DMS114 treated with DMSO at 0.1 percent for 48 hours (cell line): Measurements from ENCODE around the gene HECW1.

Experiments
- DNase-seq: peaks from one replicate; lab custom pipeline; 2025; ENCODE audit not compliant: unreplicated experiment; lab: John Stamatoyannopoulos, UW

HECW1 gene

DNA sequence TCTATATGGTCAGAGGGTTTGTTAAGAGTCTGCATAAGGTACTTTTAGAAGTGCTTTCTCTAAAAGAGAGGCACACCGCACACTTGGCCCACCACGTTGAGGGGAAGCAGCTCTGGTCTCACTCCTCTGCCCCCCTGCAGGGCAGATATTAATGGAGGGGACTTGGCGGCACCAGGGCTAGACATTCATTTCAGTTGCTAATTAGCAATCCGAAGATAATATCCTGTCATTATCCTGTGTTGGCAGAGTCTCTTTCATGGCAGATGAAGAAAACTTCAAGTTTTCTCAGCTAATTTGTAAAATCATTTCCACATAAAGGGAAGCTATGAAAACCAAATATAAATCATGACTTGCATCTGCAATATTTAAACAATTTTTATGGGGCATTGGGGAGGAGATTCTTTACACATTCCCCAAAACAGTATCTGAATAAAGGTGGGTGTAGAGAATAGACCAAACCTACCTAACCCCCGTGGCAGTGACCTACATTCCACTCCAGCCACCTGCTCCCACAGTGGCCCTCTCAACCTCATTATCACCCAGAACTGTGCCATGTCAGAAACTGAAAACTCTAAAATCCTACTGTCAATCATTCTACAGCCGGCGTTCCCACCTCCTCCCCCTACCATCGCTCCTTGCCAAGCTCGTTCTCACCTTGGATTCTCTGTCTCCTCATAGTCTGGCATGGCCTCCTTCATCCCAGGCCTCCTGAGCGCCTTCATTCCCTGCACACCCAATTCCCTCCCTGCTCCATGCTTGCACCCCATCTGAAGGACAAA, 416.3 kb downstream of the HECW1 start:
- DNase-seq: no peak

DNA sequence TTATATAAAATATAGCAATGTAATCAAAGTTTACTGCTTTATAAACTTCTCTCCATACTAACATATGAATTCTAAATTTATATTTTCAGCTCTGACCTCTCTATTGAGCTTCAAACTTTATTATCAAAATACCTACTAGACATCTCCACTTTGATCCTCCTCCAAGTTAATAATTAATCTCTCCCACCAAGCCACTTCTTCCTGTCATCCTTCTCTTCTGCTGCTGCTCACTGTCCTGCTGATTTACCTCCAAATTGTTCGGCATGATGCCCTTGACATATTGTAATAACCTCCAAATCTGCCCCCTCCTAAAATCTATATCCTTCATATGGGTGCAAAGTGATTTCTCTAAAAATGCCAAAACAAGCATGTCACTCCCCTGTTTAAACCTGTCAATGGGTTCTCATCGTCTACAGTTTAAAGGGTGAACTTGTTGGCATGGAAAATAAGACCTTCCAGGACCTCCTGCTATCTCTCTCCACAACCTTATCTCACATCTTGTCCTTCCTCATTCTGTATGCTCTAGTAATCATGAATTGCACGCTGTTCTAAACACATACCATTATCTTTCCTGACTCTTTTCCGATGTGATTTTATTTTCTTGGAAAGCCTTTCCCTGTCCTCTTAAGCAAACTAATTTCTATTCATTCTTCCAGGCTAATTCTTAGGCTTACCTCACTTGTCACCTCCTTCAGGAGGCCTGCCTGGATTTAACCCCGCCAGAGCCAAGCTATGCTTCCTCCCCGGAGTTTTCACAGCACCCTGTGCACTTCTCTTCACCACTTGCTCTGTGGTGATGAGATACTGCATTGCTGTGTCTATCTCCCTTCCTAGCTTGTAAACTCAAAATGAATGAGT, 418.3 kb downstream of the HECW1 start:
- no peak for DNase-seq

DNA sequence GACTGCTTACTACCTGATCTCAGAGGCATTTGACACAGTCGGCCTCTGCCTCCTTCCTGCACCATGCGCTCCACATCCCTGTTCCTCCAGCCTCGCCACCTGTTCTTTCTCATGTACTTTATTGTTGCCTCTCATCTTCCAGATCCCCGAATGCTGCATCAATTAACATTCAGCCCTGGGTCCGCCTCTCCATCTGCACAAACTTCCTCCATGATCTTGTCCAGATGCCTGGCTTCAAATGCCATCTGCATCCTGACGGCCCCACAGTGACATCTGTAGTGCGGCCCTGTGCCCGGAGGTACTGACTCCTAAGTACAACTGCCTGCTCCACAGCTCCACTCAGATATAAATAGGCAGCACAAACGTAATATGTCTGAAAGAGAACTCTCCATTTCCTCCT, 419.3 kb downstream of the HECW1 start:
- no peak for DNase-seq

DNA sequence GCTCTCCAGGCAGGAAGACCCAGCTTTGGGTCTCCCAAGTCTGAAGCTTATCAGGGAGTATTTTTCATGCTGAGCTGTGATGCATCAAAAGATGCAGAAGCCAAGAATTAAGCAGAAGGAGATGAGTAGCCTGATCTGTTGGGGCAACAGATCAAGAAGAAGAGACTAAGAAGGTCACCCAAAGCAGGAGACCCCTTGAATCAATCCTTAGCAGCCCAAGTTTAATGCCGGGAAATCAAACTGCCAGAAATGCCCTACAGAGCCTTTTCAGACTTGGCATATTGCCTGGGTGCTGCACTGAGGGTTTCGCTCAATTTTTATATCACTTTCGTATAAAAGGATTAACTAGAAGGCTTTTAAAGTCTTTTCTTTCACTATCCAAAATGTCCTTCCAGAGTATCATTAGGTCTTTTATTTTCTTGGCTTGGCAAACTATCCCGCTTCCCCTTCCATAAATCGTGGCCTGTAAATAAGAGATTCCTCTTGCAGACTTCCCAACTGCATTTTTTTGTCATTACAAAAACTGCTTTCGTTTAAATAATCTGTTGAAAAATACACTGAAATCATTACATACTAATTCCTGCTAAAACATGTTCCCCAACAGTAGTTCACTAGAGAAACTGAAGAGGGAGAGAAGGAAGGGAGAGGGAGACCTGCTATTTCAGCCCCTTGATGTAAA, 421.5 kb downstream of the HECW1 start:
- no peak for DNase-seq

DNA sequence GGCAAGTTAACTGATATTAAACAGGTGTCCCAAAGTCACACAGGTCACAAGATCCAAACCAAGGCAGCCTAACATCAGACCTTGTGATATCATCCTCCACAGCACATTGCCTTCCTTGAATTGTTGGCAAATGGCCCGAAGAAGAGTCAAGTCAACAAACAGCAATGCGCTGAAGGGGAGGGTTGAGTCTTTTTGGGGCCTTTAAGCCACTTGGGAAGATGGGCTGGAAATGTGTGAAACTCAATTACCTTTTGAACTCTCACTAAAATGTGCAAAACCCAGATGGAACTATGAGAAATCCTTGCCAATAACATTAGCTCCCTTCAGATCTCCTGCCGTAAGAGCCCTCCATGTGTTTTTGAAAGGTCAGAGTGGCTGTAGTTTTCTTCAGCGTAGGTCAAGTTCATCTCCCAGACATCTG, 422.6 kb downstream of the HECW1 start:
- no peak for DNase-seq

DNA sequence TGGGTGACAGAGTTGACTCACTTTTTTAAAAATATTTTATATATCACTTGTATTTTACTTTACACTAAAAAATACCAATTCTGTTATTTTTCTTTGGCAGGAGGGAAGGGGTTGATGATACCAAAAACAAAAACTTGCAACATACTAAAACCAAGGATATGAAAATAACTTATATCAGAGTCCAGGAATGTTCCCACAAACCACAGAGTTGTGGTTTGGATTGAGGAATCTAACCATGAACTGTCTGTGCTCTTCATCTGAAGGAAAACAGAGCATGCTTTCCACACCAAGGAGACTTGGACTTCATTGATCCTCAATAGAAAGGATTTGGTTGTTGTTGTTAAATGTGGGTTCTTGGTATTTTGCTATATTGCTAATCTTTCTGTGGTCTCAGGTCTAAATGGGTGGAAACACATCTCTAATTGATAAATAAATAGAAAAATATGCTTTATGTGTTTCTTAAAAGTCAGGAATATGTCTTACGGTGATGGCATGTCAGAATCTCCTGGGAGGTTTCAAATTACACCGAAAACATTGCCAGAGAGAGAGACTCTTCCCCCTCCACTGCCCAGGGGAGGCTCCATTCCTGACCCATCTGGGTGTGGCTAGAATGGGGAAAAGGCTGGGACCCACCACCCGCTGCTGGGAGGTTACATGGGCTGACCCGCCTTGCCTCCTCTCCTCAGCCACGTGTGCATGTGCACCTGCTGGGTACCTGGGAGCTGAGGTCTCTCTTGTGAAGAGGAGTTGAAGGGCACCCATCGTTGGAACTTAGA, 423.6 kb downstream of the HECW1 start:
- no peak for DNase-seq

DNA sequence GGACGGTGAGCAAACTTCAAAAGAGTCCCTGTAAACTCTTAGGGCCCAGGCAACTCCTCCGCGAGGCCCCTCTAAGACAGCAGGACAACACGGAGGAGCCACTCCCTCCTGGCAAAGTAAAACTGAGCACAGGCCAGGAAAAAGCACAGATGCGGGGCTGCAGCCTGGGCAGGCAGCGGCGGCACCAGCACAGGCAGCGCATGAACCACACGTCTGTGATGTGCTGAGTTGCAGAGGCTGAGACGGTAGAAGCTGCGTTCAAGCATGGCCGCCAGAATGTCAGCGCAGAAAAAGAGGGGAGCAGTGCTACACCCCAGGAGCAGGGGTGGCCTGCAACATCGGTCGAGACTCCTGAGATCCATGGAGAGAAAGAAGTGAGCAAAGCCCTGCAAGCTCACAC, 424.3 kb downstream of the HECW1 start:
- no peak for DNase-seq

DNA sequence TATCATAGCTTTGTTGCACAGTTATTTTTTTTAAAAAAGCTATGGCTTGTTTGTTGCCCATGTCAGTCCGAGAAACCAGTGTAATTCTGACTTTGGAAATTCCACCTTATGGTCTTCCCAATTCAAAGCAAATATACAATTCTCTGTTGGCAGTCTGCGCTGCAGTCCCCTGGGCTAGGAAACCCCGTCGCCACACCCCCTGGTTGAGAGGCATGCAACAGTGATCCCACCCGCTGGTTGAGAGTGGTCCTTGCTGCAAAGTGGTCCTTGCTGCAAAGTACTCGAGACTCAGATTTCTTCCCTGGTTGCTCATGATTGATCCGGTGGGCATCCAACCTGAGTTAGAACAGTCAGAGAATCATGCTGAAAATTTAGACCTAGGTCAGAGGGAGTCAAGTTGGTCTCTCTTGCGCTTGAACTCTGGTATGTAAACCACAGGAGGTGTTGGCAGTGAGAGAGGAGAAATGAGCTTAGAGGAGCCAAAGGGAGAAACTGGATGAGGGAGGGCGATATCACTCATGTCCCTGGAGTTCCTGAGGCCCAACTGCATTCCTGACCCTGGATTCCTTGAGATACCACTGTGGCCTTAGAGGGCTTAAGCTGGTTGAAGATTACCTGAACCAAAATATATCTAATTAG, 425.4 kb downstream of the HECW1 start:
- DNase-seq: no peak

DNA sequence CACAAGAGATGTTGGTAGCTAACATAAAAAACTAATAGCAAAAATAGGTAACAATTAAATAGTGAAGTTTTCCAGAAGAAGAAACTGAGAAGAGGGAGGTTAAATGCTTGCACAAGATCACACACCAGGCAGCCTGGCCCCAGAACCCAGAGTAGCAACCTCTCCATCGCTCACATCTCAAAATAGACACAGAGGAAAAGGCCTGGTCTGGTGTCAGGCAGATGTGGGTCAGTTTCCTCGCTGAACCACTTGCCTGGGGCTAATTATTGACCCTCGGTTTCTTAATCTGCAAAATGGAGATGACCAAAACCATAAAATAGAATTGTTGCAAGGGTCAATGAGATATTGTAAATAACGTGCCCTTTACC, 425.9 kb downstream of the HECW1 start:
- DNase-seq: no peak

DNA sequence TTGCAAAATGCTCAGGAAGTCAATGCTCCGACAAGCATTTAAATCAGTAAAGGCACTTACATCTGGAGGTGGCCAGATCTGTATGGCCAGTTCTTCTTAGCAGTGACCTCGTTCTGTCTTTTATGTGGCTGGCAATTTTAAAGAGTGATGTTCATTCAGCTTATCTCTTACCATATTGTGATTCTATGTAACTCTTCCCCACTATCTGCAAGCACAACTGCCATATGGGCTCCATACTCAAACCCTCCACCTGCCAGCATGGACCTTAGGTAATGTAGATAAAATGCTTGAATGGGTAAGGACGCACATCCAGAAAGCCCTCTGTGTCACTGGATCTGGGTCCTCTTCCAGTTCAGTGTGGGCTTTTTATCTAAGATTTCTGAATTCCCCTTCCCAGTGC, 428.0 kb downstream of the HECW1 start:
- no peak for DNase-seq

DNA sequence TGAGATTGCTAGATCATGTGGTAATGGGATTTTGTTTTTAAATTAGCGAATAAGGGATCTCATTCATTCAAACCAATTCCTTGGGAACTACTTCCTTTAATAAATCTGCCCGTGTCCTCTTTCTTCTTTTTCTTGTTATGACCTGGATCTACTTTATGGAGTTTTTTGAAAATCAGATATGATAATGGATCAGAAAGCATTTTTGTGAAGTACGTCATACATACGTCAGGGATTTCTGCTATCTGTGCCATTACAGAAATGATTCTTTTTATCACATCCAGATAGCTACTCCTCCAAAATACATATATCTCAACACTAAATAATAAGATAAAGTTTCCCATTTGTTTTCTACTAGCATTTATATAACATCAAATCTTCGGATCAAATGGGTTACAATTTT, 430.3 kb downstream of the HECW1 start:
- no peak for DNase-seq

DNA sequence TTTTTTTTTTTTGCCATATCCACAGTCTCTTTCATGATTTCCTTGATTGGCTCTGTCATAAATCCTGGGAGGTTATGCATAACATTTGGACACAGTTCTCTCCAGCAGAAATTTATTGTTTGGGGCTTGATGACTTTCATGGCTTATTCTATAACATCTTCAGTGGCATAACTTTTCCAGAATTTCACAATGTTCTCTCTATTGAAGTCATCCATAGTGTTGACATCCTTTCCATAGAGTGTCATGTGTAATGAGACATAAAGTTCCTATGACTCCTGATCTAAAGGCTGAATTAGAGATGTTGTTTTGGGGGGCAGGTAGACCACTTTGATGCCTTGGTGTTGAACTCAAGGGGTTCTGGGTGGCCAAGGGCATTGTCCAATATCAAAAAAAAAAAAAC, 433.8 kb downstream of the HECW1 start:
- DNase-seq: no peak

DNA sequence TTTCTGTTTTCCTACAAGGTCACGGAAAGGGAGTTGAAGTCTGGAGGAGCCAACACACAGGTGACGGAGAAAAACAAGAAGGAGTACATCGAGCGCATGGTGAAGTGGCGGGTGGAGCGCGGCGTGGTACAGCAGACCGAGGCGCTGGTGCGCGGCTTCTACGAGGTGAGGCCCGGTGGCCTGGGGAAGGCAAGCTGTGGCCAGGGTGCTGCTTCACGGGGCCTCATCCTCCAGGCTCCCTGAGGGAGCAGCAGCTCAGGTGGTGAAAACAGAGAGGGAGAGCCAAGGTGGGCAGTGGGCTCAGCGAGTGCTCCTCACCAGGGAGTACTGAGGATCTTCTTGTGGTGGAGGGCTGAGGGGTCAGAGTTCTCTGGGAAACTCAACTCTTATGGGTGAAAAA, 438.0 kb downstream of the HECW1 start:
- no peak for DNase-seq

DNA sequence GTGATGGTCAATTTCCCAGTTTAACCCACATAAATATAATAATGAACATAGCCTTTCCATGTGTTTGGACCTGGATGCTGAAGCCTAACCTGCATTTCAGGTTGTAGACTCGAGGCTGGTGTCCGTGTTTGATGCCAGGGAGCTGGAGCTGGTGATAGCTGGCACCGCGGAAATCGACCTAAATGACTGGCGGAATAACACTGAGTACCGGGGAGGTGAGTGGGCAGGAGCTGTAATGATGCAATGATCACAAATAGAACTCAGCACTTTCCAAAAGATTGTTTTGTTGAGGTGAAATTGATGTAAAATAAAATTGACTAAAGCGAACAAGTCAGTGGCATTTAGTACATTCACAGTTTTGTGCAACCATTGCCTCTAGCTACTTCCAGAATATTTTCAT, 439.7 kb downstream of the HECW1 start:
- DNase-seq: no peak

DNA sequence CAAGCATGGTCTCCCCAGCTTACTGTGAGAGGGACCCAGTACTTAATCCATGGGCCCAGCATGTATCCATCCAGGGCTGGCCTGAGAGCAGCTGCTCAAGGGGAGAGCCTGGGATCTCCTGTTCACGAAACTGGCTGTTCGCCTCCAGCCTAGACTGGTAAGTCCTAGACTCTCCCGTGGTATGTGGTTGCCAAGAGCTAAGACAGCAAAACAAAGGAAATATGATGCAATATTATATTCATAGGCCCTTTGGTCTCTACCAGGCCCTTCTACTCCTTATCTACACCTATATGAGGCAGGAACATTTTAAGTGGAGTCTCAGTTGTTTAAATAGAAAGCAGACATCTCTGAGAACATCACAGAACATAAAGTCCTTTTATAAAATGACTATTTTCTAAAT, 441.6 kb downstream of the HECW1 start:
- DNase-seq: no peak

DNA sequence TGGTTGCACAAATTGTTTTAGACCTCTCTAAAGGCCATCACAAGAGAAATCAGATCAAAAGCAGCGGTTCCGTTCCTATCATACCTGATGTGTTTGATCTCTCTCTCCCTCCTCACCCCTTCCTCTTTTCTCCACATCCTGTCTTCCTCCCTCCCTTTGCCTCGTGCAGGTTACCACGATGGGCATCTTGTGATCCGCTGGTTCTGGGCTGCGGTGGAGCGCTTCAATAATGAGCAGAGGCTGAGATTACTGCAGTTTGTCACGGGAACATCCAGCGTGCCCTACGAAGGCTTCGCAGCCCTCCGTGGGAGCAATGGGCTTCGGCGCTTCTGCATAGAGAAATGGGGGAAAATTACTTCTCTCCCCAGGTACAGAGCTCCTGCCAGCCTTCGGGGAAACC, 442.0 kb downstream of the HECW1 start:
- DNase-seq: no peak

DNA sequence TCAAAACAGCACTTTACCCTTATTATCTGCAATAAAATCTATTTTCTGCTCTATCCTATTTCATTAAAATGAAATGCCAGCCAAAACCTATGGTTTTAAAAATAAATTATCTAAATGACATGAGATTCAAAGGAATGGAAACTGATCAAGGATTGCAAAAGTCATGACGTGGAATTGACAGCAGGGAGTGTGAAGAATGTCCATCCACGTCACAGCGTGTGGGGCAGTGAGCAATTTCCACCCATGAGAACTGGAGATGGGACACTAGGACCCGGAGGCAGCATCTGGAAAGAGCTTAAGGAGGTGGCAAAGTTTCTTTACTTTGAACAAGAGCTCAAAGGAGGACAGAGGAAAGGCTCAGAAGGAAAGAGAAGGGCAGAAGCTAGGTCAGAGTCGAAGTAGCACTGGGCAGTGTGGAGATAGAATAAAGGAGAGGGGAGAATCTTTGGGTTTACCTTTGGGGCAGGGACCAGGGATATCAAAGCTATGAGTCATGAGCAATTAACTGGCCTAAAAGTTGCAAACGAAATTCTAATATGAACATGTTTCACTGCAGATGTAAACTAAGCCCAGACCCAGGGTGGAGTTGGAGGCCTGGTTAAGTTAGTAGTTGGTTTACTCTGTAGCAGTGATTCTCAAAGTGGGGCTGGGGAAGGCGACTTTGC, 445.5 kb downstream of the HECW1 start:
- DNase-seq: no peak

DNA sequence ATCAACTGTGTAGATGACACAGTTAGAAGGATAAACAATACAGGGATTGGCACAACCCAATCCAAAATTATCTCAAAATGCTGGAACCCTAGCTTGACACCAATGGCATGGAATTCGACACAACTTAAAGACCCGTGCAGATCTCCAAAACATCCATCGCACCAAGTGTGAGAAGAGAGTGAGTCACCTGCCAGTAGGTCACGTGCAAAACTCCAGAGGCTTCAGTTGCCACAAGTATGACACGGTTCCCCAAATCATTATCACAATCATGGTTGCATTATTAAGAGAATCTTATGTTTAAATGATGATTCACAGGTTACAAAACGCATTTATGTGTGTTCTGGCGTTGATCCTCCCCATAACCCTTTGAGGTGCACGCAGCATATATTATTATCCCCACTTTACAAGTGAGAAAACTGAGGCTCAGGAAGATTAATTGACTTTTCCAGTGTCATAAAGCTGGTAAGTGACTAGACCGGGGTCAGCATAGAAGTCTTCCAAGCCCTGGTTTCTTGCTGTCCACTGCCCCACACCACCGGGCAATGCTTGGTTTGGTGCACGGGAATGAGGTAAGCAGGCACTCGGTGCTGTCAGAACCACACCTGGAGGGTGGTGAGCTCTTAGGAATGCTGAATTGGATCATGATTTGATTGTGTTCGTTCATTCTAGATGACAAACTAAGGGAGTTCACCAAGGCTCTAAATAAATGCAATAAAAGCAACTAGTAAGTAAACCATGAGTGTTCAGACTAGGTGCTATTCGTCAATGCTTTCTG, 446.9 kb downstream of the HECW1 start:
- DNase-seq: no peak

DNA sequence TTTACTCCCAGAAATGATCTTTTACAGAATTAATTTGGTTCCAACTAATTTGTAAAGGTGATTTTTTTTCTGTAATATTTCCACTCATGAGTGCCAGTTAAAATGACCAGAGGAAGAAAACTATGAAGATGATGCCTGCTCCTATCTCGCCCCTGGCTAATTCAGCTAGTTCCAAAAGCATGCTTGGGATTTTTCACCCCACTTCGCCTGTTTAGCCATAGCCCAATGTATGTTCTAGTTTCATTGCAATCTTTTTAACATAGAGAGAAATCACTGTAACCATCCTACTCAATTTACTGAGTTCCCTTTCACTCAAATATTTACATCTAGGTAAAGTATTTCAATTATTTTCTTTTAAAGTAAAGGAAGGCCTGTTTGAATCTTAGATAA, 447.5 kb downstream of the HECW1 start:
- DNase-seq: no peak
